MM.1S (cell line): ENCODE measurements around the gene TTPAL.

ENCODE experiments used
- CTCF ChIP-seq: fragments of 300-600 bp; sonication (generic); IDR thresholded peaks from 2 replicates; pipeline ENCODE4 v1.5.1; 2016; ENCODE audit warnings: antibody characterized with exemption, low read length, mixed read lengths
- EZH2phosphoT487 ChIP-seq: fragments of 300-600 bp; sonication (generic); IDR thresholded peaks from 2 replicates; pipeline ENCODE4 v1.6.1; 2018; ENCODE audit warnings: antibody characterized with exemption, low read length

GRCh38 chr20:44428174-44429016 is 47.3 kb upstream of the TTPAL start:
- no peak for TF ChIP-seq CTCF
- no peak for TF ChIP-seq EZH2phosphoT487
